Keratinocyte (primary cell): ENCODE data around the gene BOK.

Source experiments
- CTCF ChIP-seq, 3 experiments: IDR thresholded peaks in 1 of 3; conservative IDR thresholded peaks in 1 of 3; optimal IDR thresholded peaks in 1 of 3; 2 replicates in 2 of 3; 3 replicates in 1 of 3; pipeline versions ENCODE3 to v1.5.1; 2011; ENCODE audit warnings: low read length in 3 of 3, mild to moderate bottlenecking in 3 of 3, moderate library complexity in 2 of 3, control low read depth in 1 of 3, inconsistent platforms in 1 of 3; ENCODE audit not compliant: insufficient read depth in 2 of 3; ENCODE audit errors: extremely low read depth in 1 of 3
- EZH2 ChIP-seq: IDR thresholded peaks from one replicate; pipeline ENCODE4 v1.6.1; 2012; ENCODE audit warnings: inconsistent platforms, mild to moderate bottlenecking, low read length, moderate library complexity

GRCh38 chr2:241548451-241548835, 10.1 kb upstream of the BOK start:
- TF ChIP-seq CTCF (optimal IDR thresholded peaks at IDR 0.05 in 1 of 3, IDR thresholded peaks at IDR 0.05 in 1 of 3, conservative IDR thresholded peaks at IDR 0.05 in 1 of 3; ENCODE audit: extremely low read depth in 1 of 3, insufficient read depth in 2 of 3, low read length in 3 of 3) (no peak), EZH2 (no peak)
